KMS-11 (cell line): ENCODE measurements around the gene LTO1.

Experiments
- H2AFZ ChIP-seq: fragments of 200-600 bp; sonication (generic); 2 replicates; pipeline ENCODE4 v1.6.1; 2016; ENCODE audit warnings: antibody characterized with exemption, mixed run types, low read depth
- H3K27ac ChIP-seq: fragments of 200-600 bp; sonication (generic); 2 replicates; pipeline ENCODE4 v1.6.1; 2016; ENCODE audit warnings: mild to moderate bottlenecking, mixed run types
- H3K27me3 ChIP-seq: fragments of 200-600 bp; sonication (generic); 2 replicates; pipeline ENCODE4 v1.6.1; 2017; ENCODE audit warnings: mild to moderate bottlenecking, low read depth, mixed run types, moderate library complexity; ENCODE audit not compliant: insufficient read depth
- H3K36me3 ChIP-seq: fragments of 200-600 bp; sonication (generic); 2 replicates; pipeline ENCODE4 v1.6.1; 2017; ENCODE audit warnings: mild to moderate bottlenecking, mixed run types; ENCODE audit not compliant: insufficient read depth
- H3K4me1 ChIP-seq: fragments of 200-600 bp; sonication (generic); 2 replicates; pipeline ENCODE4 v1.6.1; 2016; ENCODE audit warnings: mild to moderate bottlenecking, low read depth, mixed run types; ENCODE audit not compliant: poor library complexity, severe bottlenecking
- H3K4me2 ChIP-seq: fragments of 200-600 bp; sonication (generic); 2 replicates; pipeline ENCODE4 v1.7.0; 2016; ENCODE audit warnings: mild to moderate bottlenecking, mixed run types
- H3K4me3 ChIP-seq: fragments of 200-600 bp; sonication (generic); IDR thresholded peaks from 2 replicates; pipeline ENCODE4 v1.6.1; 2017; ENCODE audit warnings: low read depth, low read length, mixed read lengths; ENCODE audit not compliant: insufficient read depth
- H3K79me2 ChIP-seq: fragments of 200-600 bp; sonication (generic); 2 replicates; pipeline ENCODE4 v1.6.1; 2016; ENCODE audit warnings: low read depth, mixed run types; ENCODE audit not compliant: insufficient read depth
- H3K9ac ChIP-seq: fragments of 200-600 bp; sonication (generic); 2 replicates; pipeline ENCODE4 v1.6.1; 2016; ENCODE audit warnings: mild to moderate bottlenecking, mixed run types
- H4K20me1 ChIP-seq: fragments of 200-600 bp; sonication (generic); 2 replicates; pipeline ENCODE4 v1.6.1; 2016; ENCODE audit warnings: mild to moderate bottlenecking, mixed run types; ENCODE audit not compliant: insufficient read depth
- CTCF ChIP-seq: fragments of 200-600 bp; sonication (generic); conservative IDR thresholded peaks from 2 replicates; pipeline ENCODE4 v1.6.1; 2017; ENCODE audit warnings: low read depth, mild to moderate bottlenecking, antibody characterized with exemption, low read length, moderate library complexity, mixed read lengths

The LTO1 gene

GRCh38 chr11:69711822-69712801, 37.0 kb upstream of the LTO1 start:
- H4K20me1 ChIP-seq = no peaks in the 10 kb centered on the region
- no peaks in the 10 kb centered on the region for H3K4me1 ChIP-seq
- no peaks in the 10 kb centered on the region for H3K36me3 ChIP-seq
- peaks cover 11% of the 10 kb centered on the region; the same call in 1 of the 2 replicates for H3K27me3 ChIP-seq
- no peaks in the 10 kb centered on the region for H3K79me2 ChIP-seq
- no peak overlapping the region for H3K9ac ChIP-seq
- H3K27ac ChIP-seq = no peak overlapping the region
- no peak for TF ChIP-seq CTCF
- H3K4me3 ChIP-seq = no peak overlapping the region
- H3K4me2 ChIP-seq = no peak overlapping the region
- H2AFZ ChIP-seq = no peak overlapping the region

- H3K27ac ChIP-seq = no peak overlapping the region
- no peak for TF ChIP-seq CTCF
- peaks cover 25% of the 10 kb centered on the region for H3K27me3 ChIP-seq
- no peaks in the 10 kb centered on the region for H3K4me1 ChIP-seq
- no peaks in the 10 kb centered on the region for H3K79me2 ChIP-seq
- H3K36me3 ChIP-seq = no peaks in the 10 kb centered on the region
- no peak overlapping the region for H3K4me2 ChIP-seq
- H2AFZ ChIP-seq = no peak overlapping the region
- H4K20me1 ChIP-seq = no peaks in the 10 kb centered on the region
- H3K9ac ChIP-seq = no peak overlapping the region
- H3K4me3 ChIP-seq = no peak overlapping the region
Measured at GRCh38 chr11:69708736-69709401, 33.7 kb upstream of the LTO1 start.

- Histone ChIP-seq H3K4me2 (no peak overlapping the region), H3K27ac (no peak overlapping the region), H3K27me3 (peaks cover 22% of the 10 kb centered on the region), H2AFZ (no peak overlapping the region), H3K9ac (no peak overlapping the region), H4K20me1 (no peaks in the 10 kb centered on the region), H3K4me3 (no peak overlapping the region), H3K4me1 (no peaks in the 10 kb centered on the region), H3K79me2 (no peaks in the 10 kb centered on the region), H3K36me3 (no peaks in the 10 kb centered on the region)
- TF ChIP-seq CTCF = no peak
Measured at GRCh38 chr11:69707176-69707575, 32.0 kb upstream of the LTO1 start.

GRCh38 chr11:69705901-69706787, 31.0 kb upstream of the LTO1 start:
- Histone ChIP-seq H3K4me2 (no peak overlapping the region), H4K20me1 (no peaks in the 10 kb centered on the region), H3K79me2 (no peaks in the 10 kb centered on the region), H3K36me3 (no peaks in the 10 kb centered on the region), H2AFZ (no peak overlapping the region), H3K4me3 (no peak overlapping the region), H3K27ac (no peak overlapping the region), H3K4me1 (no peaks in the 10 kb centered on the region), H3K9ac (no peak overlapping the region), H3K27me3 (peaks cover 17% of the 10 kb centered on the region)
- TF ChIP-seq CTCF = no peak
